H4 (cell line): ENCODE data around the gene RNU1-1. TPM values are rescaled to one million over a fixed set of nuclear protein-coding genes. Genes with fewer than 3 reads are reported as not detected.
"Not testable (repeated sequence)": the region's sequence is repeated elsewhere in the genome, so short reads cannot be mapped to it uniquely, and the experiment has no call there.

Source experiments
- DNase-seq: peaks from one replicate; pipeline ENCODE4 v3.0.0-alpha.2; 2015; ENCODE audit warnings: low spot score
- total RNA-seq: library from RNA; depleted of rRNA; stranded (reverse); fragments of >200 nt; shearing (Covaris generic); gene quantifications from 2 replicates; pipeline ENCODE4 v1.2.3, GENCODE V29; 2014

RNU1-1 gene
- total RNA-seq, 1 experiment from 2014 or later, result not detected

DNA sequence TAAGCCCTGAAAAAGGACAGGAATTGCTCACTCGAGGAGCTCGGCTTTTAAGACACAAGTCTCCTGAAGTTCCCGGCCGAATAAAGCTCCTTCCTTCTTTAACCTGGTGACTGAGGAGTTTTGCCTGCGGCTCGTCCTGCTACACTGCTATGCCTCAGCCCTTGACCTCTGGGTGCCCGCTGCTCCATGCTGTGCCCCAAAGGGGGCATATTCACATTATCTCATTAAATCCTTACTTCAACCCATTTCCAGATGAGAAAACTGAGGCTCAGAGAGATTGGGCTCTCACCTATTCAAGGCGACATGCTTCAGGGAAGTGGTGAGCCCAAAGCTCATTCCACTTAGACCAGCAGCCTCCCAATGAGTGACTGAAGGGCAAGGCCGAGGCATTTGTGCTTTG lies 20.4 kb downstream of the RNU1-1 start:
- not testable (repeated sequence) for DNase-seq

DNA sequence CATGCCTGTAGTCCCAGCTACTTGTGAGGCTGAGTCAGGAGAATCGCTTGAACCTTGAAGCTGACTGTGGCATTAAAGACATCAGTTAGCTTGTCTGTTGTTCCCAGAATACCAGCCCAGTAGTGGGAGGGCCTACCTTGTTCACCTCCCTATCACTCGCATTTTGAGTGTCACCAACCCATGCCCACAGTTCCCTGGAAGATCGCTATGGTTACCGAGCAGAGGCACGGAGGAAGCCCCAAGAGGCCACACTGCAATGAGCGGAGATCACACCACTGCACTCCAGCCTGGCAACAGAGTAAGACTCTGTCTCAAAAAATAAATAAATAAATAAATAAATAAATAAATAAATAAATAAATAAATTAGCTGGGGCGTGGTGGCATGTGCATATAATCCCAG lies 21.1 kb downstream of the RNU1-1 start:
- not testable (repeated sequence) for DNase-seq

DNA sequence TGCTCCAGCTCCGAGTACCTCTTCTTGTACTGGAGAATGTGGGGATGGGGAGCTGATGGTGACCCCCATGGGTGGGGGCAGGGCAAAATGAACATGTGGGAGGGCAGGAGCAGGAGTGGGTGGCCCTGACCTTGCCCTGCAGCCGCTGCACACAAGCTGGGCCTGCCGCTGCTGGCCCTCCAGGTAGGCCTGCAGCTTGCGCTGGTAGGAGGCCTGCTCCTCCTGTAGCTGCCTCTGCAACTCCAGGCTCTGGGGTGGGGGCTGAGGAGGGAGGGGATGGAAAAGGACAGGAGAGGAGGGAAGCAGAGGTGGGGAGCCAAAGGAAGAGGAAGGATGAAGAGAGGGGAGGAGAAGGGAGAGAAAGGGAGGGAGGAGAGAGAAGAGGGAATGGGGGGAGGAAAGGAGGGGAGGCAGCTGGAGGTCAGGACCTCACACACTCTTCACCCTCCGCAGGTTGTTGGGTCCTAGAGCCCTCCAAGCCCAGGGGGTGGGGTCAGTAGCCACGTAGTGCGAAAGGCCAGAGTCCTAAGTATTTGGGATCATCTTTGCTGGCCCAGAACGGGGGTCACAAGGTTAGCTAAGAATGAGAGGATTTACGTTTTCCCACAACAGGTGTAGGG lies 22.9 kb downstream of the RNU1-1 start:
- no peak for DNase-seq

DNA sequence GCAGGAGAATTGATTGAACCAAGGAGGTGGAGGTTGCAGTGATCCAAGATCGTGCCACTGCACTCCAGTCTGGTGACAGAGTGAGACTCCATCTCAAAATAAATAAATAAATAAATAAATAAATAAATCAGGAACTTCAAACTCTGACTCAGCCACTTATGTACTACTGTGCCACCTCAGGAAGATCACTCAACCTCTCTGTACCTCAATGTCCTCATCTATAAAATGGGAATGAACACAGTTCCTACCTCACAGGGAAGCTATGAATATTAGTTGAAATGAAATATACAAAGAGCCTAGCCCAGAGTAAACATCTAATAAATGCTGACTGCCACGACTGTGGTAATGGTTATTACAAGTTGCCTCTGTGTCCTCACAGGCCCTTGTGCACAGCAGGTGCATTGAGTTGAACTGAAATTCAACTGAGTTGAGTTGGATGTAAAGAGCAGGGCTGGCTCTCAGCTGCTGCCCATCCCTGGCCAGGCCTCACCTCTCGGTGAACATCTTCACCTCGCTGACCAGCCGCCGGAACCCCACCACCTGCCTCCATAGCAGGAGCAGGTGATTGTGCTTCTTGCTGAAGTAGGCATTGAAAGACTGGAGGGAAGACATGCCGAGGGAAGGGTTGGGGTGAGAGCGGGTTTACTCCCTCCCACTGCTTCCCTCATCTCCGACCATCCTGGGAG lies 24.7 kb downstream of the RNU1-1 start:
- not testable (repeated sequence) for DNase-seq

DNA sequence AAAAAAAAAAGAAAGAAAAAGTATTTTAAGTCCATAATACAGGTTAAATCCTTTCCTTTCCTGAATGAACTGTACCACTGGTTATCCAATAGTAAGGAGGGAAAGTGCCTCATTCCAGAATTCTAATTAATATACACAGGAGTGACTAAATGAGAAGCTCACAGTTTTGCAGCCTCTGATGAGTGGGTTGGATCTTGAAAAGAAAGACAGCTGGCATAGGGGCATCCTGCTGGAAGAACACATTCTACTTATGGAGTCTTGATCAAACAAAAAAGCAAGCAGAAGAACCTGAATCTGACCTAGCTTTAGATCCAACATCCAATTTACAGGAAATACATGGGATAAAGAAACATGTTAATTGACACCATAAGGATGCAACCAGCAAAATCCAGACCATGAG lies 27.1 kb downstream of the RNU1-1 start:
- not testable (repeated sequence) for DNase-seq

DNA sequence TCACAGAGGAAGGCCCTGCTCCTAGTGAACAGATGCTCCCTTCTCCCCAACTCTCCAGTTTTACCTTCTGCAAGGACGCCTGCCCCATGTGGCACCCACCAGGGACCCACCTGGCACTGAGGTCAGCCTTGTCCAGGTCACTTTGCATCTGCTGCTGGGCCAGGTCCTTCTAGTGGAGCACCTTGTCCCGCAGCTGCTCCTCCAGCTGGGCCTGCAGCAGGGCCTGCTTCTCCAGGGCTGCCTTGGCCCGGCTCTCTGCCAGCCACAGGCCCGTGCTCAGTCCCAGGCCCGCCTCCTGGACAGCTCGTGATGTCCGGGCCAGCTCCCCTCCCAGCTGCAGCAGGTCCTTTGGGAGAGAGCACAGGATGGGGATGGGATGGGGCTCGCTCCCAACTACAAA lies 27.8 kb downstream of the RNU1-1 start:
- DNase-seq, result not testable (repeated sequence)

DNA sequence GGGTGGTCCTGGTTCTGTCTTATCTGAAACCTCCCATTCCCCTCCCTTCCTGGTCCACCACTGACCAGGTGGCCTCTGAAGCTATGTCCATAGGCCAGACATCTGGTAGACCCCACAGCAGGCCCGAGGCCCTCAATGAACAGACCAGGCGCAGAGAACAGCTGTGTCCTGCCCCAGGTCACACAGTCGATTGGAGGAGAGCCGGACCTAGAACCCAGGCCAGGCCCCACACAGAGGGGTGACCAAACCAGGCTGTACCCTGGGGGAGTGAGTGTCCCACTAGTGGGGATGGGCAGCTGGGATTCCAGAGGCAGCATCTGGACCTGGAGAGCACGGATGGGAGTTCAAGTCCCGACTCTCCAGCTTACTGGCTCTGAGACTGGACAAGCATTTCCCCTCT lies 29.2 kb downstream of the RNU1-1 start:
- no peak for DNase-seq

DNA sequence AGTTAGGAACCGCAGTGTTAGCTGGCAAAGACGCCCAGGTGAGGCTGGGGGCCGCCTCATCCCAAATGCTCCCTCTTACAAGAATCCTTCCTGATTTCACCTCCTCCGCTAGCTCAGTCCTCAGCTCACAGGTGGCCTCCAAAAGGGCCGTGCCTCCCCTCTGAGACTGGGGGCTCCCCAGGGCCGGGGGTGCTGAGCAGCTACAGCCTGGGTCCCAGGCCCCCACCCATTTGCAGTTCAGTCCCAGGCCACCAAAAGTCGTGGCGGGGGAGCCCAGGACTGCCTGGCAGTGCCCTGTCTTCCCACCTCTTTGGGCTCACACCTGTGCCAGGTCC lies 29.6 kb downstream of the RNU1-1 start:
- DNase-seq, result no peak

DNA sequence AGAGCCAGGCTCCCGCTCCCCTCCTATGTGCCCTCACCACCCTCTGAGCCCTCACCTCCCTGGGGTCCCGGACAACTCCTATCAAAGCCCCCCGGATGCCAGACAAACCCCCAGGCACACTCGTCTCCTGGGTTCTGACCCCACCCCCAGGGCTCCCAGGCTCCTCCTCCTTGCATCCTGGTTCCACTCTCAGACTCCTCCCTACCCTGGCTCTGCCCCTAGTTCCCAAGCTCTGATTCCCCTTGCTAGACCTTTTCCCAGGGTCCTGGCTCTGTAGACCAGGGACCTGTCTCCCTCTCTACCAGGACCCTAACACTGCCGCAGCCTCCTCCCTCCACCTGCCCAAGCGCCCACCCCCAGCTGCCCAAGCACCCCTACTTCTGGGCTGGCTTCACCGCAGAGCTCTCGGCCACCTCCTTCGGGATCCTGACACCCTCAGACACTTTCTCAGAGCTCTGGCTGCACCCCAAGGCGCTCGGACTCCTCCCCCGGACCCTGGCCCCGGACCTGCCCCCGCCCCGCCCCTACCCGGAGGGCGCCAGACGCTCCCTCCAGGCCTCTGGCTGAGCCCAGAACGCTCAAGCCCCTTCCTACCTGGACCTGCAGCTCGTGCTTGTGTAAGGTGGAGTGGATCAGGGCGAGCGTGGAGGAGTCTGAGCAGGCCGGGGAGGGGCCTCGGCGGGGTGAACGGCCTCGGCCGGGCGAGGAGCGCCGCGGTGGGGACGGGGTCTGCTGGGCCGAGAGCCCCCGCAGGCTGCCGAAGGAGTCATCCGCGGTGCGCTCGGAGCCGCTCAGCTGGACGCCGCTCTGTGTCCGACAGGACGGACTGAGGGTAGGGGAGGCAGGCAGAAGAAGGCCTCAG lies 30.2 kb downstream of the RNU1-1 start:
- DNase-seq, result not testable (repeated sequence)

DNA sequence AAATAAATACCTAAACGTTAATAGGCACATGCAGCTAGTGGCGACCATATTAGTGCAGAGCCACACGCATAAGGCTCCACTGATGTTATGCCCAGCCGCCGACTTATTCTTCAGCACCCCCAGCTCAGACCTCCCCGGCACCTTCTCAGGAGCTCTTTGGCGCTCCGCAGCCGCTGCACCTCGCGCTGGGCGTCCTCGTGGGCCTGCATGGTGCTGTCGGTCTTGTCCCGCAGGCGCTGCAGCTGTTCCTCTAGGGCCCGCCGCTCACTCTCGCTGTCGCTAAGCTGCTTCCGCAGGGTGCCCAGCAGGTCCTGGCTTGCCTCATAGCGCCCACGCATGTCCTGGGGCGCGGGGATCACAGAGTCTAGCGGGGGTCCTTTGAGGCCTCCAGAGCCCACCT lies 30.9 kb downstream of the RNU1-1 start:
- DNase-seq, result not testable (repeated sequence)

DNA sequence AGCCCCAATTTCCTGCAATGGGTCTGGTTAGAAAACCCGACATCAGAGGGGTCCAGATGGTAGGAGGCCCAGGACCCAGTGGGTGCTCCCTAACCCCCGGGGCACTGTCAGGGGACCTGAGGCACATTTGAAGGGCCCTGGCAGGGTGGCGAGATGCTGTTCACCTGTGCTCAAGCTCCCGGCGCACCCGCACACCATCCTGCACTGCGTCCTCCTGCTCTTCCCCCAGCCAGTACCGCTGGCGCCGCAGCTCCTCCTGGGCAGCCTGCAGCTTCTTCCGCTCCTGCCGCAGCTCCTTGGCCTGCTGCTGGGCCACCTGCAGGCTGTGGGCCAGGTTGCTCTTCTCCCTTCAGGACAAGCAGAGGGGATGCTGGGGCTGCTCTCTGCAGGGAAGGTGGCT lies 36.0 kb downstream of the RNU1-1 start:
- DNase-seq, result no peak

DNA sequence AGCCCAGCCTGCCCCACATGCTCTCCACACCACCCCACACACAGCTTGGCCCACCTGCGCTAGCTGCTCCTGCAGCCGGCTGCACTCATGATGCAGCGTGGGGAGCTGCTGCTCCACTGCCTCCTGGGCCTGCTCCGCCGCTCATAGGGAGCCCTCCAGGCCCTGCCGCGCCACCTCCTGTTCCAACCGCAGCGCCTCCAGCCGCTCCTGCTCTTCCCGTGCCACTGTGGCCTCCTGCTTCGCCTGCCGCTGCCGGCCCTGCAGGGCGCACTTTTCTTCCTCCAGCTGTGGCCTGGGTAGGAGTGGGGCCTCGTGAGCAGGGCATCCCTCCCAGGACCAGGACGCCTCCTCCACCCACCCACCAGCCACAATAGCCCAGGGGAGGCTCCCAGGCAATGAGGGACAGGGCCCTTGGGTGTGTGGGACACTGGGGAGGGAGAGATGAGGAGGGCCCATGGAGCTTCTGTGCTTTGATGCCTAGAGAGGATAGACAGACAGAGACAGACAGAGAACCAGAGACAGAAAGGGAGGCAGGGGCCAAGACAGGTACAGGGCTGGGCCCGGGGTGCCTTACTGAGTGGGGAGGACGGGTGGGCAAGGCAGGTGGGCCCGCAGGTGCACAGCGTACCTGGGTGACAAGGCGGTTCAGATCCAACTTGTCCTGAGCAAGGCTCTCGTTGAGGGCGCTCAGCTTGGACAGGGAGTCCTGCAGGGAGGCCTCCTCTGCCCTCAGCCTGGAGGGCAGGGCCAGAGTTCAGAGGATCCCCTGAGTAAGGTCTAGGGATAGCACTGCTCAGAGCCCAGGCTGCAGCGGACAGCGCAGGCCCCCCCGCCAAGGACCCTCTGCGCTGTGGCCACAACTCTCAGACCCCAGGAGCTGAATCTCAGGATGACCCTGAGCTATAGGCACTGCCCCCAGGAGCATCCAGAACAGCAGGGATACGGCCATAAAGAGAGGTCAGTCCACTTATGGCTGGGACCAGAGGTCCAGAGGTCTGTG lies 38.0 kb downstream of the RNU1-1 start:
- not testable (repeated sequence) for DNase-seq

DNA sequence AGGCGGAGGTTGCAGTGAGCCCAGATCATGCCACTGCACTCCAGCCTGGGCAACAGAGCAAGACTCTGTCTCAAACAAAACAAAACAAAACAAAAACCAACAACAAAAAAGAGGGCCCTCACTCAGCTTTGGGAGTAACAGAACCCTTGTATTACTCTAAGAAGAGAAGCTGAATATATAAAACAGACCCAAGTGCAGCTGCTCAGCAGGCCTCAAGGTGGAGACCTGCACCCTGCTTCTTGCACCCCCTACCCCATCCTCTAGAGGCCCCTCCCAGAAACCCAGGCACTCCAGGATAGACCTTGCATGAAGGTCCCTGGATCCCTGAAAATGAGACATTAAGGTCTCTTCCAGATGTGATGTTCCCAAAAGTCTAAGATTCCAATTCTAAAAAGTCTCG lies 39.2 kb downstream of the RNU1-1 start:
- DNase-seq, result not testable (repeated sequence)

DNA sequence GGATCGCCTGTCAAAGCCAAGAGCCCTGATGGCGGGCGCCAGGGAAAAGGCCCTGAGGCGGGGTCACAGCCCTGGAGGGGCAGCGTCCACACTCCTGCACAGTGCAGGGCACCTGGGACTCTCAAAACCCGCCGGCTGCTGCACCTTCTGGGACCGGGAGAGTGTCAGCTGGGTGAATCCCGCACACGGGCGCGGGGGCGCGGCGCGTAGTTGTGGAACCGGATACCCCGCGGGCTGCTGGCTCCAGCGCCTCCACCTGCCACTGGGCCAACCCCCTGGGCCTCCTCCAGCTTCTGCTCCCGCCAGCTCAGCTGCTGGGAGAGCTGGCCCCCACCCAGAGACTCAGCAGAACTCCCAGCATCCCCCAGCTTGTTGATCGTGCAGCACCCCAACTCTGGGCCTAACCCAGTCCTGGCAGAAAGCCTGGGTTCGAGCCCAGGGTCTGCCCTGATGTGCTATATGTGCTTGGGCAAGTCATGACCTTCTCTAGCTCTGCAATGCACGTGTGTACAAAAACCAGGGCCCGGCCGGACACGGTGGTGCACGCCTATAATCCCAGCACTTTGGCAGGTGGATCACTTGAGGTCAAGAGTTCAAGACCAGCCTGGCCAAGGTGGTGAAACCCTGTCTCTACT lies 39.8 kb downstream of the RNU1-1 start:
- no peak for DNase-seq

DNA sequence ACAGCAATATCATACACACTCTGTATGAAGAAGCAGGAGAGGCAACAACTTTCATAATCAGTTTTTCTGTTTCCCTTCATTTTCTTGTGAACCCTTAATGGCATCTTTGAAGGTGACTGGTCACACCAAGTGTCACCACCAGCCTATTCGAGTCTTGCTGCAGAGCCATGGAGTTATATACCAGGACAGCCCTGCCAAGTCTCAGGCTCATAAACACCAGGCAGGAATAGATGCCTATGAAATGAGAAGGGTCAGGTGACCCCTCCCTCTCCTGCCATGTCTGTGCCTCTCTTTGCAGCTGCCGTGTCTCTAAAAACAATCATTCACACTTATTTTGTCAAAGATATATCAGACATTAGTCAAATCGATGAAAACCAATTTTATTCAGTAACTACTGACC lies 45.5 kb downstream of the RNU1-1 start:
- DNase-seq, result no peak

DNA sequence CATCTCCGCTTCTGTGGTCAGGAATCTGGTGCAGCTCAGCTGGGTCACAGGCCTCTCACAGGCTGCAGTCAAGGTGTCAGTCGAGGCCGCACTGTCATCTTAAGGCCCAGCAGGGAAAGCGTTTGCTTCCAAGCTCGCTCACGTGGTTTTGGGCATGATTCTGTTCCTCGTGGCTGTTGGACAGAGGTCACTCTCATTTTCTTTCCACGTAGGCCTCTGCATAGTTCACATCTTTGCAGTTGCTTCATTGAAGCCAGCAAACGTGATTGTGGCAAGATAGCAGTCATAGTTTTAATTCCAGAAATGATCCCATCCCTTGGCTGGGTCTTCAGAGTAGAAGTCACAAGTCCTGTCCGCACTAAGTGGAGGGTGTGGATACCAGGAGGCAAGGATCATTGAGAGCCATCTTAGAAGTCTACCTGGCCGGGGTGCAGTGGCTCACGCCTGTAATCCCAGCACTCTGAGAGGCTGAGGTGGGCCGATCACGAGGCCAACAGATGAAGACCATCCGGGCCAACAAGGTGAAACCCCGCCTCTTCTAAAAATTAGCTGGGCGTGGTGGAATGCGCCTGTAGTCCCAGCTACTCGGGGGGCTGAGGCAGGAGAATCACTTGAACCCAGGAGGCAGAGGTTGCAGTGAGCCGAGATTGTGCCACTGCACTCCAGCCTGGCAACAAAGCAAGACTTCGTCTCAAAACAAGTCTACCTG lies 49.0 kb downstream of the RNU1-1 start:
- DNase-seq, result no peak
